Testis (tissue), 3 donors: ENCODE data around the gene ZNF365. TPM values are rescaled to one million over a fixed set of nuclear protein-coding genes. Genes with fewer than 3 reads are reported as not detected.
"Not testable (repeated sequence)": the region's sequence is repeated elsewhere in the genome, so short reads cannot be mapped to it uniquely, and the experiment has no call there.

Experiments used
- DNase-seq: peaks from one replicate; pipeline ENCODE4 v3.0.0-alpha.2; 2019
- H3K27ac ChIP-seq, 2 donors: fragments of 200-600 bp; sonication (generic); one replicate each; pipeline ENCODE4 v1.5.1; 2019
- H3K27me3 ChIP-seq: fragments of 200-600 bp; sonication (generic); one replicate; pipeline ENCODE4 v1.5.1; 2019
- H3K36me3 ChIP-seq: fragments of 200-600 bp; sonication (generic); one replicate; pipeline ENCODE4 v1.5.1; 2017; ENCODE audit warnings: low read depth; ENCODE audit errors: missing control alignments
- H3K4me1 ChIP-seq: fragments of 200-600 bp; sonication (generic); one replicate; pipeline ENCODE4 v1.5.1; 2019
- H3K4me3 ChIP-seq, 2 donors: fragments of 200-600 bp; sonication (generic); one replicate each; pipeline ENCODE4 v1.5.1; 2017 to 2019
- H3K9me3 ChIP-seq: fragments of 200-600 bp; sonication (generic); one replicate; pipeline ENCODE4 v1.5.1; 2017
- CTCF ChIP-seq, 3 experiments: fragments of 450-650 bp in 2 of 3; fragments of 200-600 bp in 1 of 3; sonication (generic) in 1 of 3; IDR thresholded peaks; one replicate each; pipeline ENCODE4 v1.5.1; 2016 to 2019; ENCODE audit warnings: antibody characterized with exemption in 3 of 3, mild to moderate bottlenecking in 2 of 3, moderate library complexity in 1 of 3
- POLR2A ChIP-seq: fragments of 450-650 bp; IDR thresholded peaks from one replicate; pipeline ENCODE4 v1.6.1; 2017; ENCODE audit warnings: antibody characterized with exemption, mild to moderate bottlenecking, moderate library complexity
- WGBS, 2 donors: methylation state at CpG; one replicate each; pipeline ENCODE4 v1.1.5; 2018; 5-methylcytosine and 5-hydroxymethylcytosine counted together
- intact Hi-C: fragments of 100-400 bp; cut with DNase I; formaldehyde crosslinking; loops from one replicate; pipeline ENCODE4 v1.15.1; 2023; ENCODE audit warnings: low total_unique reads
- polyA plus RNA-seq: library from polyadenylated mRNA; stranded (reverse); fragments of 350-450 nt; fragmentation: Illumina TruSeq; extraction: RNeasy Lipid Tissue Mini Kit (QIAGEN cat#74804); gene quantifications from one replicate; pipeline ENCODE4 v1.2.3, GENCODE V29; 2014; ENCODE audit warnings: low read depth, low replicate concordance; ENCODE audit not compliant: insufficient read depth
- total RNA-seq, 2 donors: library from RNA; depleted of rRNA; stranded (reverse); fragments of >200 nt; gene quantifications; one replicate each; pipeline ENCODE4 v1.2.3, GENCODE V29; 2016

ZNF365 gene
- total and polyA plus RNA-seq, 3 donors from 2014 or later: 1.0 to 2.8 (median 1.2) TPM

GRCh38 chr10:62343000-62343399, 31.2 kb upstream of the ZNF365 start:
- H3K4me1 ChIP-seq: no peaks in the 10 kb centered on the region
- no peak for DNase-seq
- no peak for TF ChIP-seq CTCF (IDR thresholded peaks at IDR 0.05)
- TF ChIP-seq POLR2A: no peak
- no peaks in the 10 kb centered on the region for H3K36me3 ChIP-seq
- H3K27ac ChIP-seq: no peak overlapping the region
- H3K4me3 ChIP-seq: no peak overlapping the region
- H3K9me3 ChIP-seq: no peaks in the 10 kb centered on the region
- WGBS, 2 donors: 89 to 96% methylated on average over 1 of the region's 1 CpG
- no peaks in the 10 kb centered on the region for H3K27me3 ChIP-seq
- intact Hi-C loops: no loop called here

GRCh38 chr10:62348029-62348428, 26.1 kb upstream of the ZNF365 start:
- no peaks in the 10 kb centered on the region for H3K9me3 ChIP-seq
- no peak overlapping the region for H3K27ac ChIP-seq
- no peaks in the 10 kb centered on the region for H3K27me3 ChIP-seq
- TF ChIP-seq CTCF (IDR thresholded peaks at IDR 0.05) (no peak), POLR2A (no peak)
- no peaks in the 10 kb centered on the region for H3K36me3 ChIP-seq
- intact Hi-C loops: no loop called here
- DNase-seq: no peak
- H3K4me1 ChIP-seq: no peaks in the 10 kb centered on the region
- no peak overlapping the region for H3K4me3 ChIP-seq

- no peaks in the 10 kb centered on the region for H3K9me3 ChIP-seq
- DNase-seq: no peak
- TF ChIP-seq CTCF (IDR thresholded peaks at IDR 0.05) (no peak), POLR2A (no peak)
- no peaks in the 10 kb centered on the region for H3K4me1 ChIP-seq
- H3K27me3 ChIP-seq: no peaks in the 10 kb centered on the region
- H3K27ac ChIP-seq: no peak overlapping the region
- no peak overlapping the region for H3K4me3 ChIP-seq
- intact Hi-C loops: no loop called here
- H3K36me3 ChIP-seq: no peaks in the 10 kb centered on the region
Observed at GRCh38 chr10:62352356-62352970, 21.7 kb upstream of the ZNF365 start.

- Histone ChIP-seq H3K27me3 (no peaks in the 10 kb centered on the region), H3K4me3 (no peak overlapping the region), H3K9me3 (no peaks in the 10 kb centered on the region), H3K4me1 (no peaks in the 10 kb centered on the region), H3K27ac (no peak overlapping the region), H3K36me3 (no peaks in the 10 kb centered on the region)
- WGBS, 2 donors: 82 to 93% methylated on average over 2 of the region's 2 CpGs
- no peak for TF ChIP-seq CTCF (IDR thresholded peaks at IDR 0.05)
- no peak for TF ChIP-seq POLR2A
- intact Hi-C loops: no loop called here
- DNase-seq: no peak
Observed at GRCh38 chr10:62354916-62355315, 19.3 kb upstream of the ZNF365 start.

GRCh38 chr10:62356447-62356846, 17.7 kb upstream of the ZNF365 start:
- Histone ChIP-seq H3K4me1 (no peaks in the 10 kb centered on the region), H3K9me3 (no peaks in the 10 kb centered on the region), H3K27ac (no peak overlapping the region), H3K36me3 (no peaks in the 10 kb centered on the region), H3K27me3 (no peaks in the 10 kb centered on the region), H3K4me3 (no peak overlapping the region)
- DNase-seq: no peak
- WGBS, 2 donors: 88 to 89% methylated on average over 2 of the region's 2 CpGs
- TF ChIP-seq CTCF (IDR thresholded peaks at IDR 0.05) (no peak), POLR2A (no peak)
- intact Hi-C loops: no loop called here

GRCh38 chr10:62358151-62358550, 16.0 kb upstream of the ZNF365 start:
- 81 to 89% methylated on average over 2 of the region's 2 CpGs for WGBS, 2 donors
- intact Hi-C loops, H3K4me1 ChIP-seq, DNase-seq, H3K36me3 ChIP-seq, H3K27ac ChIP-seq, H3K4me3 ChIP-seq, H3K9me3 ChIP-seq, H3K27me3 ChIP-seq: not testable (repeated sequence)
